HL-60 (cell line): Measurements from ENCODE around the gene MPPED1.

Experiments
- DNase-seq, 2 experiments: peaks; one replicate each; pipeline ENCODE4 v3.0.0-alpha.2; 2010 to 2020; ENCODE audit warnings: low read depth in 1 of 2, low spot score in 1 of 2
- H3K27ac ChIP-seq: fragments of 250-450 bp; sonication (Bioruptor Pico); replicated peaks from 2 replicates; pipeline ENCODE4 v1.5.1; 2020; ENCODE audit warnings: mild to moderate bottlenecking, moderate library complexity
- H3K27me3 ChIP-seq: fragments of 250-450 bp; sonication (Bioruptor Pico); 2 replicates; pipeline ENCODE4 v1.5.1; 2021; ENCODE audit warnings: mild to moderate bottlenecking, moderate library complexity; ENCODE audit not compliant: insufficient read depth, poor library complexity, severe bottlenecking
- H3K4me3 ChIP-seq: replicated peaks from 2 replicates; pipeline ENCODE4 v1.5.1; 2011; ENCODE audit warnings: mild to moderate bottlenecking, control low read depth, low read length; ENCODE audit not compliant: insufficient read depth
- GABPA ChIP-seq: IDR thresholded peaks from 2 replicates; pipeline ENCODE4 v1.6.1; 2012; ENCODE audit warnings: low read depth
- POLR2AphosphoS5 ChIP-seq: IDR thresholded peaks from 2 replicates; pipeline ENCODE4 v1.6.1; 2012; ENCODE audit warnings: low read depth
- SPI1 ChIP-seq: IDR thresholded peaks from 2 replicates; pipeline ENCODE4 v1.6.1; 2012; ENCODE audit warnings: low read depth, mild to moderate bottlenecking, borderline replicate concordance
- TF ChIP-seq, protein P1 (sequence below): IDR thresholded peaks from 2 replicates; pipeline ENCODE4 v1.6.1; 2012; ENCODE audit warnings: low read depth; ENCODE audit not compliant: insufficient replicate concordance
- TF ChIP-seq, protein P2 (sequence below): IDR thresholded peaks from one replicate; pipeline ENCODE4 v1.5.1; 2011; ENCODE audit warnings: low read length, control low read depth, inconsistent platforms; ENCODE audit not compliant: insufficient read depth

The MPPED1 gene

DNA sequence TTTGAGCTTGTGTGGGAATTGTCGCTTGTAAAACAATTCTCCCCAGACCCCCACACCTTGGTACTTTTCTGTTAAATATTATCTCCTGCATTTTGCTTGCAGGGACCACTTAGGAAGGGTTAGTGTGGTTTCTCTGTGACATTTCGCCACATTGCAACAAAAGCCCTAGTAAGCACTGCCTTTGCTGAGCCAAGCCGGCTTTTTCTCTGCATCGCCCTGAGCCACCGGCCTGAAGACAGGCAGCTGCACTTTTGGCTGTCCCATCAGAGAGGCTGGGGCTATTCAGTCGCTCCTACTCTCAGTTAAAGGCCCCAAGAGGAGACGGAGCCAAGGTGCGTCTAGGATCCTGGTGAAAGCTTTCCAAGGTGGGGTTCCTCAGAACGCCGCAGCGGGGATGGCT lies 5.7 kb downstream of the MPPED1 start:
- H3K4me3 ChIP-seq: no peak overlapping the region
- H3K27ac ChIP-seq: no peak overlapping the region
- TF ChIP-seq, protein P1, sequence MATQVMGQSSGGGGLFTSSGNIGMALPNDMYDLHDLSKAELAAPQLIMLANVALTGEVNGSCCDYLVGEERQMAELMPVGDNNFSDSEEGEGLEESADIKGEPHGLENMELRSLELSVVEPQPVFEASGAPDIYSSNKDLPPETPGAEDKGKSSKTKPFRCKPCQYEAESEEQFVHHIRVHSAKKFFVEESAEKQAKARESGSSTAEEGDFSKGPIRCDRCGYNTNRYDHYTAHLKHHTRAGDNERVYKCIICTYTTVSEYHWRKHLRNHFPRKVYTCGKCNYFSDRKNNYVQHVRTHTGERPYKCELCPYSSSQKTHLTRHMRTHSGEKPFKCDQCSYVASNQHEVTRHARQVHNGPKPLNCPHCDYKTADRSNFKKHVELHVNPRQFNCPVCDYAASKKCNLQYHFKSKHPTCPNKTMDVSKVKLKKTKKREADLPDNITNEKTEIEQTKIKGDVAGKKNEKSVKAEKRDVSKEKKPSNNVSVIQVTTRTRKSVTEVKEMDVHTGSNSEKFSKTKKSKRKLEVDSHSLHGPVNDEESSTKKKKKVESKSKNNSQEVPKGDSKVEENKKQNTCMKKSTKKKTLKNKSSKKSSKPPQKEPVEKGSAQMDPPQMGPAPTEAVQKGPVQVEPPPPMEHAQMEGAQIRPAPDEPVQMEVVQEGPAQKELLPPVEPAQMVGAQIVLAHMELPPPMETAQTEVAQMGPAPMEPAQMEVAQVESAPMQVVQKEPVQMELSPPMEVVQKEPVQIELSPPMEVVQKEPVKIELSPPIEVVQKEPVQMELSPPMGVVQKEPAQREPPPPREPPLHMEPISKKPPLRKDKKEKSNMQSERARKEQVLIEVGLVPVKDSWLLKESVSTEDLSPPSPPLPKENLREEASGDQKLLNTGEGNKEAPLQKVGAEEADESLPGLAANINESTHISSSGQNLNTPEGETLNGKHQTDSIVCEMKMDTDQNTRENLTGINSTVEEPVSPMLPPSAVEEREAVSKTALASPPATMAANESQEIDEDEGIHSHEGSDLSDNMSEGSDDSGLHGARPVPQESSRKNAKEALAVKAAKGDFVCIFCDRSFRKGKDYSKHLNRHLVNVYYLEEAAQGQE: no peak
- TF ChIP-seq SPI1: no peak
- no peak for TF ChIP-seq GABPA
- TF ChIP-seq, protein P2, sequence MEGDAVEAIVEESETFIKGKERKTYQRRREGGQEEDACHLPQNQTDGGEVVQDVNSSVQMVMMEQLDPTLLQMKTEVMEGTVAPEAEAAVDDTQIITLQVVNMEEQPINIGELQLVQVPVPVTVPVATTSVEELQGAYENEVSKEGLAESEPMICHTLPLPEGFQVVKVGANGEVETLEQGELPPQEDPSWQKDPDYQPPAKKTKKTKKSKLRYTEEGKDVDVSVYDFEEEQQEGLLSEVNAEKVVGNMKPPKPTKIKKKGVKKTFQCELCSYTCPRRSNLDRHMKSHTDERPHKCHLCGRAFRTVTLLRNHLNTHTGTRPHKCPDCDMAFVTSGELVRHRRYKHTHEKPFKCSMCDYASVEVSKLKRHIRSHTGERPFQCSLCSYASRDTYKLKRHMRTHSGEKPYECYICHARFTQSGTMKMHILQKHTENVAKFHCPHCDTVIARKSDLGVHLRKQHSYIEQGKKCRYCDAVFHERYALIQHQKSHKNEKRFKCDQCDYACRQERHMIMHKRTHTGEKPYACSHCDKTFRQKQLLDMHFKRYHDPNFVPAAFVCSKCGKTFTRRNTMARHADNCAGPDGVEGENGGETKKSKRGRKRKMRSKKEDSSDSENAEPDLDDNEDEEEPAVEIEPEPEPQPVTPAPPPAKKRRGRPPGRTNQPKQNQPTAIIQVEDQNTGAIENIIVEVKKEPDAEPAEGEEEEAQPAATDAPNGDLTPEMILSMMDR: no peak
- TF ChIP-seq POLR2AphosphoS5: no peak
- H3K27me3 ChIP-seq: peaks cover 25% of the 10 kb centered on the region
- DNase-seq: no peak

DNA sequence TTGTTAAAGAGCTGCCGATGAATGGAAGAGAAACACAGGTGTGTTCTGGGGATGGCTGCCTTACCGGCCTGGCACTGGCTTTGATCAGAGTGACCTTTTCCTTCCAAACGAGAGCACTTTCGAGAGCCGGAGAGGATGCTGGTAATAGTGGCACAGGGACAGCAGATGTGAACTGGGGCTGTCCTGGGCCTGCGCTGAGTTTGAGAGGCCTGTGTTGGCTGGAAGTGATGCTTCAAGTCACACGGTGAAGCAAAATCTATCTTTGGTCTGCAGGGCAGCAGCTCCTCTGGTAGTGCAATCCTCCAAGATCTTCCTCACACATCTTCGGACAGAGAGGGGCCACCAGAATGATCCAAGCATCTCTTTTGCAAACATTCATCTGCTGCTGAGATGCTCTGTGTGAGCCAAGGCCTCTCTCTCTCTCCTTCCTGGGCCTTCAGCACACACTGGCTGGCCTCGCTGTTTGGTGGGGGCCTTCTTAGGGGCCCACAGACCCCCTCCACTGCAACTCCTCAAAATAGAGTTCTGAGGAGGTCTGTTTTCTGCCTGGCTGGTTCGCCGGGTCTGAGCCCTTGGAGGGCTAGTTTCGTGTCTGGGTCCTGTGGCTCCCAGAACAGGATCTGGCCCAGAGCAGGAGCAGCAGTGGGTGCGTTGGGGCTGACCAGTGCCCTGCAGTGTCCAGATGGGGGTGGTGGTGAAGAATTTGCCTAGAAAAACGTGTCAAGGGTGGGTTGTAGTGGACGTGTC lies 6.4 kb downstream of the MPPED1 start:
- peaks cover 18% of the 10 kb centered on the region for H3K27me3 ChIP-seq

DNA sequence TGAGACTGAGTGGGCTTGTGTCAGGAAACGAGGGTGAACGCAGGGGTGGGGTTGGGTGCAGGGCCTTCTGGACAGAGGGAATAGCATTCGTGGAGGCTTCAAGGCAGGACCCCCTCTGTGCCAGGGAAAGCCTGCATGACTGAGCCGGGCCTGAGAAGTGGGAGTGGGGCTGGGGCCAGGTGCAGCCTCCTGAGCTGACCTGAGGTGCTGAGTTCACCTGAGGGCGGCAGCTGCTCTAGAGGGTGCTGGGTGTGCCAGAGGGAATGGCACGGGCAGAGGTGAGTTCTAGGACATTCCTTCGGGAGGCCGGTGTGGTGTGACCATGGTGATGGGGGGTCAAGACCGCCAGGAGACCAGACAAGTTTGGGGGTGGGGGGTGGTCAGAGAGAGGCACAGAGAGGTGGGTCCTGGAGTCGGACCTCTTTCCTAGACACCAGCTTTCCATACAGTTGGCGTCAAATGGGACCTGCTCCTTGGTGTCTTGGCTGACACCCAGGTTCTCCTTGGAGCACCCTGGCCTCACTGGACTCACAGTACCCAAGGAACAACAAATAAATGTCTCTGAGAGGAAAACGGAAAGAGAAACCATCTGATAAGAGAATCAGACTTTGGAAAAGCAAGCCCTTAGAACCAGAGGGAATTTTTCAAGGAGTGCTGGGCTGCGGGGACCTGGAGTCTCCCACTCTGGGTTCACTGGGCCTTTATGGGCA lies 7.7 kb downstream of the MPPED1 start:
- Histone ChIP-seq H3K27me3 (peaks cover 7% of the 10 kb centered on the region), H3K27ac (no peak overlapping the region), H3K4me3 (no peak overlapping the region)
- TF ChIP-seq, protein P2: no peak
- no peak for TF ChIP-seq POLR2AphosphoS5
- no peak for TF ChIP-seq SPI1
- TF ChIP-seq, protein P1: no peak
- no peak for TF ChIP-seq GABPA
- no peak for DNase-seq

More for the DNA sequence above, 6.4 kb downstream of the MPPED1 start:
- DNase-seq: no peak
- Histone ChIP-seq H3K4me3 (no peak overlapping the region), H3K27ac (no peak overlapping the region)
- no peak for TF ChIP-seq POLR2AphosphoS5
- TF ChIP-seq, protein P2: no peak
- TF ChIP-seq GABPA: no peak
- no peak for TF ChIP-seq SPI1
- TF ChIP-seq, protein P1: no peak
